ENCODE results near the gene RPP25.

Gene RPP25

DNA sequence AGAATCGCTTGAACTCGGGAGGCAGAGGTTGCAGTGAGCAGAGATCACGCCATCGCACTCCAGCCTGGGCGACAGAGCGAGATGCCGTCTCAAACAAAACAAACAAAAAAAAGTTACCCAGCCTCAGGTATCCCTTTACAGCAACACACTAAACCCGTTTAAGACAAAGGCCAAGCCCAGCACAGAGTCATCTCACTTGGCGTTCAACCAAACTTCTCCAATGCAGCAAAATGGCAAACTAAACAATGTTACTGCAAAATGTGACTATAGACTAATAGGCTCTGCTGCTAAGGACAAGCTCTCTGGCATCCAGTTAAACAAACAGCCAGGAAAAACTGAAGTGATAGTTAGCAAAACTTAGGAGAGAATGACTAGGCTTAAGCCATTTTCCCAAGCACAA lies 43.5 kb downstream of the RPP25 start:
- no peak for DNase-seq

DNA sequence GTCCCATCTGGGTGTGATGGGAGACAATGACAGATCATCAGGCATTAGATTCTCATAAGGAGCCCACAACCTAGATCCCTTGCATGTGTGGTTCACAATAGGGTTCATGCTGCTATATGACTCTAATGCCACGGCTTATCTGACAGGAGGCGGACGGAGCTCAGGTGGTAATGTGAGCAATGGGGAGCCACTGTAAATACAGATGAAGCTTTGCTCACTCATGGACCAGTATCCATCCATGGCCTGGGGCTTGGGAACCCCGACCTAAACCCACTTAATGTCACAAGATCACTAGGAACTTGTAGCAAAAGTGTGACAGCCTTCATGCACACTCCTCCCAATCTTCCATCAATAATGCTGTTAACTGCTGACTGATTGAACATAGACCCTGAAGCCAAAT lies 47.9 kb downstream of the RPP25 start:
- no peak for DNase-seq

DNA sequence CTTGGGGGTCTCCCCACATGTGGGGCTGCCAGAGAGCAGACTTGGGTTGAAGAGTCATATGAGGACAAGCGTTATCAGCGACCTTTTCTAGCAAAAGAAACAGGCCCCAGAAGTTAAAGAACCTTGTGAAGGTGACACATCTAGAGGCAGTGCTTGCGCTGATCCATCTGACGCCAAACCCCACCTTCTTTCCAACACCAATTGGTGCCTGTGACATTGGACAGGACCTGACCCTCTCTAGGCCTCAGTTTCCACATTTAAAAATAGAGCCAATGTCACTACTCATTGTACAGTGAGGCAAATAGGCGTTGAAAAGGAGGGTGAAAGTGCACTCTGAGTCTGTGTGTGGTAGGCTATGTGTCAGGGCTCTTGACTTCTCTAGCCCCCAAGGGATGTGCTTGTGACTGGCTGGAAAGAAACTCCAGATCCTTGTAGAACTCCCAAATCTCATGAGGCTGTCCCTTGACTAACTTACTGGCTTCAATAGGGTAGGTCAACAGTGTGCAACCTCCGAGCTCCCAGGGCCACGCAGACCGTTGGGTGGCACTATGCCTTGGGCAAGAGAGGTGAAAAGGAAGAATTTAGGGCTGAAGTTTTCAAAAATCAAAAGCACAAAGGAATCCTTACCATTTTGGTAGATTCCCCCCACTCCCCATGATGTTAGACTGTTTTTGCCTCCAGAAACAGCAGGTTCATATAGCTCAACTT lies 49.3 kb downstream of the RPP25 start:
- DNase-seq, result no peak

DNA sequence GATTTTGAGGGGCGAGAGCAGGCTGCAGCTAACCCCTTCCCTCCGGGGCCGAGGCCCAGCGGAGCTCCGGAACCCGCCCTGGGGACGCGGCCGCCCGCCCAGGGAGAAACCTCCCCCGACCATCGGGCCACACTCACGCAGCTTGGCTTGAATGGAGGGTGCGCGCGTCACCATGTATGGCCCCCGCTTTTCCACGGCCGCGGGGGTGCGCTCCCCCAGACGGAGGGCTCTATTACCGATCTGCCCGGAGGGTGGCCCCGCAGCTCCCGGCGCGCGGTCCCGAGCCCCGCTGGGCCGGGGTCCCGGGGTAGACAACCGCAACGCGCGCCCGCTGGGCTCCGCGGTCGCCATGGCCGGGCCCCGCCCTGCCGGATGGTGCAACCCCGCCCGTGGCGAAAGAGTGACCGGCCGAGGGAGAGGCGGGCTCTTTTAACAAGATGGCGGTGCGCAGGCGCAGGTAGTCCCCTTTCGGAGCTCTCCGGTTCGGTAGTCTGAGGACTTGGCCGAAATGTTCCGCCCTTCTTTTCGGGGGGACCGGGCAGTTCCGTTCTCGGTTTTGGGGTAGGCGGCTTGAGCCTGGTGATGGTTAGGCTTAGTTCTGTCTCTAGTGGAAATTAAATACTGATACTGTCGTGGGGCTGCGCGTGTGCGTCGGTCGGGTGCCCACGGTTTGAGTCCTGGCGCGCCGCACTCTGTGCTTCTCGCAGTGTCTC lies 50.0 kb downstream of the RPP25 start, which contains the start of gene FAM219B:
Gene FAM219B (minus strand): TSS at position 402 of the 713 bp plus-strand sequence. CDS start 51 bp downstream, at position 351.
- peak; percentile 26 to 58 (median 42) for DNase-seq

DNA sequence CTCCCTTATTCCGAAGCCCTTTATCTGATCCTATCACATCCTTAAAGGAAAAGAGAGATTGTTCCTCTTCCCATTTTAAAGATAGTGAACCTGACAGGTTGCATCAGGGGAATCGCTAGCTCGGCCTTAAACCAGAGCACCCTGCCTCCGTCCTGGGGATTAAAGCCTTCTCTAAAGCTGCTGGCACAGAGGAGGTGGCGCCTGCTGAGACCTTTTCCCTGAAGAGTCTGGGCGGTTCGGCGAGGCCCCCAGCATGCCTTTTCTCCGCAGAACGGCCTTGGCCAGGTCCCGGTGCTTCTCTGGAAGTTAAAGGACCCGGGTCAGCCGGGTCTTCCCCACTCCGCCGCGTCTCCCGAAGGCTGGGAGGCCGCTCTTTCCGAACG lies 50.5 kb downstream of the RPP25 start:
- peak in 1 of 4 experiments; percentile 26 for DNase-seq
